Kidney epithelial cell (primary cell): Measurements from ENCODE around the gene SKOR2. TPM values are rescaled to one million over a fixed set of nuclear protein-coding genes. Genes with fewer than 3 reads are reported as not detected.

Experiments
- DNase-seq: peaks from one replicate; pipeline ENCODE4 v3.0.0-alpha.2; 2010; ENCODE audit warnings: low read depth
- H3K27me3 ChIP-seq: 2 replicates; pipeline ENCODE4 v1.6.0; 2011; ENCODE audit warnings: low read length; ENCODE audit not compliant: control insufficient read depth, insufficient read depth
- H3K36me3 ChIP-seq: 2 replicates; pipeline ENCODE4 v1.5.1; 2011; ENCODE audit warnings: low read length; ENCODE audit not compliant: control insufficient read depth, insufficient read depth
- H3K4me3 ChIP-seq: 2 replicates; pipeline ENCODE4 v1.5.1; 2011; ENCODE audit warnings: low read depth, mild to moderate bottlenecking, control low read depth, low read length
- total RNA-seq: library from RNA; depleted of rRNA; stranded (reverse); fragments of >200 nt; gene quantifications from 2 replicates; pipeline ENCODE4 v1.2.3, GENCODE V29; 2015
- TF ChIP-seq, protein P1 (sequence below): IDR thresholded peaks from 2 replicates; pipeline ENCODE4 v1.5.1; 2011; ENCODE audit warnings: mild to moderate bottlenecking, moderate library complexity, low read length, control low read depth, inconsistent platforms; ENCODE audit not compliant: insufficient read depth, poor library complexity, severe bottlenecking

Gene SKOR2
- total RNA-seq, 1 donor from 2014 or later, result not detected

DNA sequence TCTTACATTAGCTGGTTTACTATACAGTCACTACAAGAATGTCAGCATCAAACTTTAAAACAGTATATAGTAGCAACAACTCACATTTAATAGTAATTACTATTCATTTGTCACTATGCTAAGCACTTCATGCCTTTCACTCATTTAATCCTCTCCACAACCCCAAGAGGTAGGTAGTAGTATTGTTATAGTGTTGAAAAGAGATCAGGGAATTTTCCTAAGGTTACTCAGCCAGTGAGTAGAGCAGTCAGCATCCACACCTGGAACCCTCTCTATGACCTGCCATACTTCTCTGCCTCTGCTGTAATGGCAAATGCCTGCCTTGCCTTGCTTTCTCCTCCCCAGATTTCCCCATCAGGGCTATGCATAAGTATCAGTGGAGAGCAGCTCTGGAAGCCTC, 24.8 kb downstream of the SKOR2 start:
- H3K27me3 ChIP-seq, result peaks cover 8% of the 10 kb centered on the region
- no peak overlapping the region for H3K4me3 ChIP-seq
- TF ChIP-seq, protein P1, sequence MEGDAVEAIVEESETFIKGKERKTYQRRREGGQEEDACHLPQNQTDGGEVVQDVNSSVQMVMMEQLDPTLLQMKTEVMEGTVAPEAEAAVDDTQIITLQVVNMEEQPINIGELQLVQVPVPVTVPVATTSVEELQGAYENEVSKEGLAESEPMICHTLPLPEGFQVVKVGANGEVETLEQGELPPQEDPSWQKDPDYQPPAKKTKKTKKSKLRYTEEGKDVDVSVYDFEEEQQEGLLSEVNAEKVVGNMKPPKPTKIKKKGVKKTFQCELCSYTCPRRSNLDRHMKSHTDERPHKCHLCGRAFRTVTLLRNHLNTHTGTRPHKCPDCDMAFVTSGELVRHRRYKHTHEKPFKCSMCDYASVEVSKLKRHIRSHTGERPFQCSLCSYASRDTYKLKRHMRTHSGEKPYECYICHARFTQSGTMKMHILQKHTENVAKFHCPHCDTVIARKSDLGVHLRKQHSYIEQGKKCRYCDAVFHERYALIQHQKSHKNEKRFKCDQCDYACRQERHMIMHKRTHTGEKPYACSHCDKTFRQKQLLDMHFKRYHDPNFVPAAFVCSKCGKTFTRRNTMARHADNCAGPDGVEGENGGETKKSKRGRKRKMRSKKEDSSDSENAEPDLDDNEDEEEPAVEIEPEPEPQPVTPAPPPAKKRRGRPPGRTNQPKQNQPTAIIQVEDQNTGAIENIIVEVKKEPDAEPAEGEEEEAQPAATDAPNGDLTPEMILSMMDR, result no peak
- DNase-seq, result no peak
- H3K36me3 ChIP-seq, result no peaks in the 10 kb centered on the region

DNA sequence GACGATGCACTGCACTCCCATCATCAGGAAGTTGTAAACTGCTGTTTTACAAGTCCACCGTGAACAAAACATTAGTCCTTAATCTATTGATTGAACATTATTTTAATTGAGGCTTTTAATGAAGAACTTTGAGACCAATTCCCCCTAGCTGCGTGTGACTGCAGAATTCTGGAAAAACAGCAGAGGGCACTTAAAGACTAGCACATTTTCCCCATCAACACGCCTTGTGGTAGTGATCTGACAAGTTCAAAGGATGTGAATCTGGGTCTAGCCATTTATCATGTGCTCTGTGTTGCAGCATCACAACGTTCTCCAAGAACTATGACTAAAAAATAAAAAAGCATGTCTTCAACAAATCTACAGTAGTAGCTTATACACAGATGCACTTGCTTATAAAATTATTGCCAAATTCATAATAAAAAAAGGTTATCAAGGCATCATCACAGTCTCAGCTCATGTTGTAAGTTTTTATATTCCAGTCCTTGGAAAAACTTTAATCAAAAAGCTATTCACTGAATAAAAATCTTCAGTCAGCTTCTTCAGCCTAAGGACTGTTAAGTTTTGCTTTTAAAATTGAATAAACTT, 35.8 kb downstream of the SKOR2 start:
- TF ChIP-seq, protein P1, result peak; percentile 63
- DNase-seq, result peak; percentile 9
- H3K27me3 ChIP-seq, result peaks cover 2% of the 10 kb centered on the region
- H3K36me3 ChIP-seq, result no peaks in the 10 kb centered on the region
- no peak overlapping the region for H3K4me3 ChIP-seq

DNA sequence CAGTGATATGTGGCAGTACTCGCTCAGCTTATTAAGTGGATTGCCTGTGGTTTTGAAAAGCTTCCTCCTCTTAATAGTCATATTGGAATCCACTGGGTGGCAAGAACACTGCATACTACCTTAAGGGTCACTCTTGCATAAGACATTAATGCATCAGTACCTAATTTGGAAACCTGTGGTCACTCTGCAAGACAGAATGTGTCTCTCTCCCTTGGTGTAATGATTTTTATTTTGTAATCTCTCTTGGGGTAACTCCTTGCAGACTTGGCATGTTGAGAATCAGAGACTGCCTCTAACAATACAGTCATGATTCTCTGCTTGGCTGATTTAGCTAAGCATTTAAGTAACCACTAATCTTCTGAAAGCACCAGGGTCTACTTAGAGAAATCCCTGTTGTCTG, 42.3 kb downstream of the SKOR2 start:
- Histone ChIP-seq H3K27me3 (no peaks in the 10 kb centered on the region), H3K4me3 (no peak overlapping the region), H3K36me3 (no peaks in the 10 kb centered on the region)
- TF ChIP-seq, protein P1, result no peak
- DNase-seq, result no peak

GRCh38 chr18:47206945-47207637, 44.4 kb downstream of the SKOR2 start:
- no peaks in the 10 kb centered on the region for H3K27me3 ChIP-seq
- TF ChIP-seq, protein P1, result no peak
- H3K4me3 ChIP-seq, result no peak overlapping the region
- no peaks in the 10 kb centered on the region for H3K36me3 ChIP-seq
- DNase-seq, result no peak

DNA sequence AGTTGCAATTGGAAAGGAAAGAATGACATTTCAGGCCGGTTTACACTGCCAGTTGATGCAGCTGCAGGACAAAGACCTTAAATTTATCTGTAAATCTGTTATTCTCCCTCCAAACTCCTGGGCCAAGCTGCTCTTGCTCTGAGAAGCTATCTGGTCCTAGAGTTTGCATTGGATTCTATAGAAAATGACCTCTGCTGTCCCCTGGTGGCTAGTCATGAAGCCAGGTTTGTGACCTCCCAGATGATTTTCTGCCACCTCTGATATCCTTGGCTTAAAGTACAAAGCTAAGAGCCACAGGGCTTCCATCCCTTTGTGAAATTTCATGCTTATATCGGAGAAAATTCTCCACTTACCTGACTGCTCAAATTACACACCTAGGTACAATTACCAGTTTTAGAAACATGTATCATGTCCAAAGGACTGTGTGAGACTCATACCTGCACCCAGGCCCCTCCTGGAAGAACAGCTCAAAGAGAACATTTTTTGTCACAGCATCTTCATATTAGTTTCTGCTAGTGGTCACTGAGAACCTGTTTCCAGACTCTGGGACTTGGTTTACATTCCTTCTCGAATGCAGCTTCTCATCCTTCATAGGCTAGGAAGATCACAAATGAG, 46.4 kb downstream of the SKOR2 start:
- DNase-seq, result no peak
- no peaks in the 10 kb centered on the region for H3K27me3 ChIP-seq
- no peaks in the 10 kb centered on the region for H3K36me3 ChIP-seq
- TF ChIP-seq, protein P1, result peak; percentile 93
- no peak overlapping the region for H3K4me3 ChIP-seq
